HG02571 (cell line): Measurements from ENCODE around the gene SPEG.

Experiments
- ATAC-seq: cut with Tn5 transposase; IDR thresholded peaks from one replicate; pipeline ENCODE4 v1.9.1; 2021; ENCODE audit warnings: mild to moderate bottlenecking, moderate library complexity; ENCODE audit not compliant: unreplicated experiment

SPEG gene

GRCh38 chr2:219525533-219526232 lies 91.0 kb downstream of the SPEG start:
- no peak for ATAC-seq

DNA sequence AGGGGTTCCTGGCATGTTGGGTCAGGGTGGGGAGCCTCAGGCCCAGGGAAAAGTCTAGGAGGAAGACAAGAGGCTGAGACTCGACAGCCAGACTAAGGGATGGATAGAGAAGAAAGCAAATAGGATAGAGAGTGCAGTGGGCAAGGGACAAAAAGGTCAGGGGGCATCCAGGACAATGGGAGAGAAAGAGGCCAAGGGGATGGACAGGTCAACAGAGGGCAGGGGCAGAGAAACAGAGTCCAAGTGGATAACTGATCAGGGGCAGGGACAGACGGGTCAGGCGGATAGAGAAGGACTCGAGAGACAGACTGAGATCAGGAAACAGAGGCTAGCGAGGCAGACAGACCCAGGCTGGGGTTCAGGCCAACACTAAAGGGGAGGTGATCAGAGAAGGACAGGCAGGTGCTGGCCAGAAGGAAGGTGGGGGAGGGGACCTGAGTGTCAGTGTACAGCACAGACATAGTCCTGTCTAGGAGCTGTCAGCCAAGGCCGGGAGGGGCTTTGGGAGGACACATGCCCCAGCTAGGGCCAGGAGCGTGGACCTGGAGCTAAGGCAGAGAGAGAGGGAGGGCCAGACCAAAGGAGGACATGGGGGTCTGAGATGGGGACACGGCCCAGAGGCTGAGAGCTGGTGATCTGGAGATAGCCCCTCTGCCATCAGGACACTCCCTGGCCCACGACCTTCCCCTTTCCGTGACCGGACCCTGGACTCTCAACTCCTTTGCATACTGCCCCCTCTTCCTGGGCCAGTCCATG lies 91.9 kb downstream of the SPEG start:
- no peak for ATAC-seq

GRCh38 chr2:219527076-219527394 lies 92.4 kb downstream of the SPEG start:
- ATAC-seq, result no peak

DNA sequence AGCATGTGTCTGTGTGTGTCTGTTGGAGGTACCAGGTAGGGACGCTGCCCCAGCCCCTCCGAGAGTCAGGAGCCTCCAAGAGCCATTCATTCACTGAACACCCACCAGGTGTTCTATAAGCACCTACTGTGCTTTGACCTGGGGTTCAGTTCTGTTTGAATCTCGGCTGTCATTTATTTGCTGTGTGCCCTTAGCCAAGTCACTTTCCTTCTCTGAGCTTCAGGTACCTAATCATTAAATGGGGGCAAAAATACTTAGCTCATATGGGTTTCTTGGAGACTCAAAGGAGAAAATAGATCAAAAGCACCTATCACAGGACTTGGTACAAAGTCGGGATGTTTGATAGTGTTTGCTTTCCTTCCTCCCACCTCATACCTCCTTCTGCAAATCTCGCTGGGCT lies 92.8 kb downstream of the SPEG start:
- no peak for ATAC-seq

DNA sequence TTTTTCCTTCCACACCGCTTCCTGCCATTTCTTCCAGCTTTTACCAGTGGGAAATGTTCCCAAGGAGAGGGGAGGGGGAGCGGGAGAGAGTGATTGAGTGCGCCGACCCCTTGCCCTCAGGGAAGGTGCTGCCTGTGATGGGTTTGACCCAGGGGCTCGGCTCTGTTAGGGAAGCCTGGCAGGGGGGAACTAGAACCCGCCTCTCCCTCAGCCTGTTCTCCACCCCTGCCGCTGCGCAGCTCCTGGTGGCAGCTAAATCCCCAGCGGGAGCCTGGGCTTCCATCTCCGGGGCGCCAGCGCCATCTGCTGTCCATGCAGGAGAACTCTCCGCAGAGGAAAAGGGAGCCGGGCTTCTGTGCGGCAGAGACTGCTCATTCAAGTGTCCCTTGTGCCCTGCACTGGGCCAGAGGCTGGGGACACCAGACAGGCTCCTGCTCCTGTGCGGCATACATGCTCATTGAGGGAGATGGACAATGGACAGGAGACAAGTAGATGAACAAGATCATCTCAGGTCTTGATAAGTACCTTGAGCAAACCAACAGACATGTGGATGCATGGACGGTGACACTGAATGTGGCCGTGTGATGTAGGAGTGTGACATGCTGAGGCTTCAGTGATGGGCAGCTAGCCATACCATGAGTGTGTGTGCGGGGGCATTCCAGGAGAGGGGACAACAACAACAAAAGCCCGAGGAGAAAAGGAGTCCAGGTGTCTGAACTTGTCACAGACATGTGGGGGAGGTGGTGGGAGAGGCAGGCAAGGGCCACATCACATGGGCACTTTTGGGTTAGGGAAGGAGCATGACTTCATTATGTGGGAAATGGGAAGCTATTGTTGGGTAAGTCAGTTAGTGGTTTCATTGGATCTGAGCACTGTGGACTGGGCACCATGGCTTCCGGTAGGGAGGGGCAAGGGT lies 95.7 kb downstream of the SPEG start:
- ATAC-seq, result peak; percentile 68

DNA sequence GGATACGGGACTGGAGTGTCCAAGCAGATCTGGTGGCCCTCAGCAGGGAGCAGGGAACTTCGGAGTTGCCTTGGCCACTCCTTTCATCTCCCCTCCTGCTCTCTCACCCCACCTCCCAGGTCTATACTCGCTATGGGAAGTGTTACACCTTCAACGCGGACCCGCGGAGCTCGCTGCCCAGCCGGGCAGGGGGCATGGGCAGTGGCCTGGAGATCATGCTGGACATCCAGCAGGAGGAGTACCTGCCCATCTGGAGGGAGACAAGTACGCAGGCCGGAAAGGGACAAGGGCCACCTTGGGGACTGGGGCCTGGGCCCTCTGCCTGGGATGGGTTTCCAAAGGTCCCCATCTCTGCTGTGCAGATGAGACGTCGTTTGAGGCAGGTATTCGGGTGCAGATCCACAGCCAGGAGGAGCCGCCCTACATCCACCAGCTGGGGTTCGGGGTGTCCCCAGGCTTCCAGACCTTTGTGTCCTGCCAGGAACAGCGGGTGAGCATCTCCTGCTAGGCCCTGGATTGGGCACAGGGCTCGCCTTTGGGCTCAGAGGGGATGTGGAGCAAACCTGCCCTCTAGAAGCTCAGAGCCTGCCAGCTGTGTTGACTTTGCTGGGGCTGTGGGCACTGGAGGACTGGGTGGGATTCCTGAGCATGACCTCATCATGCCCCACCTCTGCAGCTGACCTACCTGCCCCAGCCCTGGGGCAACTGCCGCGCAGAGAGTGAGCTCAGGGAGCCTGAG lies 97.2 kb downstream of the SPEG start:
- ATAC-seq, result no peak

DNA sequence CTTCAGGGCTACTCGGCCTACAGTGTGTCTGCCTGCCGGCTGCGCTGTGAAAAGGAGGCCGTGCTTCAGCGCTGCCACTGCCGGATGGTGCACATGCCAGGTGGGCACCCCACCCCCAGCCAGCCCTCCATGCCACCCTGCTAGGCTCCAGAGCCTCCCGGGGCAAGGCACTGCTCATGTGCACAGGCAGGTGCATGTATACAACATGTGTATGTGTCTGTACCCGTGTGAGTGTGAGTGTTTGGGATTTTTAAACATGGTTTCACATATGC lies 97.7 kb downstream of the SPEG start:
- no peak for ATAC-seq

DNA sequence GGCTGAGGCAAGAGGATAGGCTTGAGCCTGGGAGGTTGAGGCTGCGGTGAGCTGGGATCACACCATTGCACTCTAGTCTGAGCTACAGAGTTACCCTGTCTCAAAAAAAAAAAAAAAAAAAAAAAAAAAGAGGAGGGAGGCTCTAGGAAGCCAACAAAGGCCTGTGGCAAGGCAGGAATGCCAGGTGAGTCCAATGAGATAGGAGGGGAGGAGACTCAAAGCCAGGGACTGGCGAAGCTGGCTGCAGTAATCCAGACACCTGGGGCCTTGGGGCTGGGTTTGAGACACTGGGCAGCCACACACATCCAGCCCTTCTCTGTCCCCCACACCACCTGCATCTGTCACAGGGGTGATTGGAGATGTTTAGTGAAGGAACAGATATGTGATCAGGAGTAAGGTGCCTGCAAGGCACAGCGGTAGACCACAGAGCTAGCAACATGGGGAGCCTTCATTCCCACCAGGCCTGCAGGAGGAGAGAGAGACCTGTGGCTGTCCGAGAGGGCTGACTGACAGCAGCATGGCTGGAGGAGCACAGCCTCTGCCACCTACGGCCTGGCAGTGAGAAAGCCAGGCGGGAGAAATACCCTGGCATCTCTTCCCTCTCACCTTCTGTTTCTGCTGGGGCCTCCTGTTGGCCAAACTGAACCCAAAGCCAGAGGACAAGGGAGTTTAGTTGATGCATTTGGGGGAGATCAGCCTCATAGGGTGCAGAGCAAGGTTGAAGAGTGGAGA lies 99.5 kb downstream of the SPEG start:
- ATAC-seq, result no peak

DNA sequence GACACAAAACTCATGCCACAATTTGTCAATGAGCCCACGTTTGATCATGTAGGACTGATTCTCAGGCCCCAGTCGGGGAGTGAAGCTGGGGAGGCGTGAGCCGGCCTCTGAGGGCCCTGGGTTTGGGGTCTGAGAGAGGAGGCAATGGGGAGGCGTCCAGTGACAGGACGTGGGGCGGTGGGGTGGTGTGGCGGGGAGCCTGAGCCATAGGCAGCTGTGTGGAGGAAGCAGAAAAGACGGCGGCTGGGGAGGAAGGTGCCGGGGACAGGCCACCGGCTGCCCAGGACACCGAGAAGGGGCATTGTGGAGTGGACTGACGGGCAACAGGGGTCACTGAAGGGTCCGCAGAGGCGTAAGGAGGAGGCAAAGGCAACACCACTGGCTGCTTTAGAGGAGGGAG lies 101.8 kb downstream of the SPEG start:
- ATAC-seq, result no peak

GRCh38 chr2:219536967-219537366 lies 102.3 kb downstream of the SPEG start:
- no peak for ATAC-seq

GRCh38 chr2:219537657-219538488 lies 103.2 kb downstream of the SPEG start:
- ATAC-seq, result no peak

- no peak for ATAC-seq
Observed at GRCh38 chr2:219538504-219538951, 103.9 kb downstream of the SPEG start.

DNA sequence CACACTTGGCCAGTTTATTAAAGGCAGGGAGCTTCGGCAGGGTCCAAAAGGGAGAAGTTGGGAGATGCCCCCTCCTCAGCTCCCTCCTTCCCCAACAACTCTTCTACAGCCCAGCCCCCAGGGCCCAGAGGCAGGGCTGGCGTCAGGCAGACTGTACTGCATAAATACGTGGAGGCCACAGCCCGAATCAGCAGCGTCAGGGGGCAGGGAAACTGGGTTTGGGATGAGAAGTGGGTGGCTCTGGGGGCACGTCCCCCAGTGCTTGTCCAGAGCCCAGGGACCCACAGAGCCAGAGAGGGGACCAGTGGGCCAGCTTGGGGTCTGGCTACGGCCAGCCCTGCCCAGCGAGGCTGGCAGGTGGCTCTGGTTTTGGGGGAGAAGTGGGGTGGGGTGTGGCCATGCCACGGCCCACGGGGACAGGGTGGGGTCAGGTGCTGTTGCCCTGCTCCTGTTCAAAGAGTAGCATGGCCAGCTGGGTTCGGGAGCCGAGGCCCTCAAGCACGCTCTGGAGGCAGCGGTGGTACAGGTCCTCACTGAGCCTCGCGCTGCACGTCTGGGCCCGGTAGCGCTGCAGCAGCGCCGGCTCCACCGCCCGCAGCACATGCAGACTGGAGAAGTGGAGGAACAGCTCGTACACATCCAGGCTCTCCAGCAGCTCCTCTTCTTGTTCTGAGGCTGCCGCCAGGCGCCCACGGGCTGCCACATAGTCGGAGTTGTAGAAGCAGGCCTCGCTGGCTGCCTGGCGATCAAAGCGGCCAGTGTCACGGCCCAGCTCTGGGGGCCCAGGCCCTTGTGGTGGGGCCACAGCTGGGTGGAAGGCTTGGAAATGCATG lies 104.5 kb downstream of the SPEG start:
- no peak for ATAC-seq

- ATAC-seq, result no peak
Observed at GRCh38 chr2:219539926-219540678, 105.5 kb downstream of the SPEG start.

- ATAC-seq, result no peak
Observed at GRCh38 chr2:219540784-219541504, 106.3 kb downstream of the SPEG start.

DNA sequence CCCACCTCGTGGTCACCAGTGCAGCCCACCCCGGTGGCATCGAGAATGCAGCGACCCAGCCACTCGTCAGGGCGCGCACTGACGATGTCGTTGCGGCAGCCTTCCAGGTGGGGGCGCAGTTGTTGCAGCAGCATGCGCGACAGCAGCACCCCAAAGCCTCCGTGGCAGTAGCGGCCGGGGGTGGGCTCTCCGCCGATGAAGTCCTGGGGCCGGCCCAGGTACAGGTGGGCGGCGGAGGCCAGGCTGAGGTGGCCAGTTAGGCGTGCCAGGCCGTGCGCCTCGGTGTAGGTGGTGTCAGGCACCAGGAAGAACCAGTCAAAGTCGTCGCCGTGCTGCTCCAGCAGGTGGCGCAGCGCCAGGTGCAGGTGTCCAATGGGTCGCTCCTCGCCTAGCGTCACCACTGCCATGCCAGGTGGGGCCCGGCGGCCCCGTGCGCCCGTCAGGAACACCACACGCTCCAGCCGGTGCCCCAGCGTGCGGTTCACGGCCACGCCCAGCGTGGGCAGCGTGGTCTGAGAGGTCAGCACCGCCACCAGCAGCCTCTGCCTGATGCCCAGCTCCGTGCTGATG lies 107.1 kb downstream of the SPEG start:
- ATAC-seq, result peak; percentile 42
